Parathyroid adenoma (tissue), 2 donors: ENCODE measurements around the gene HSDL1.

Experiments
- H2AFZ ChIP-seq: fragments of 300-600 bp; sonication (generic); one replicate; pipeline ENCODE4 v1.7.0; 2017; ENCODE audit warnings: antibody characterized with exemption, mild to moderate bottlenecking
- H3K27ac ChIP-seq: fragments of 300-600 bp; sonication (generic); one replicate; pipeline ENCODE4 v1.7.0; 2017
- H3K27me3 ChIP-seq: fragments of 300-600 bp; sonication (generic); one replicate; pipeline ENCODE4 v1.7.0; 2017; ENCODE audit warnings: low read length; ENCODE audit not compliant: control insufficient read depth, insufficient read depth
- H3K36me3 ChIP-seq: fragments of 300-600 bp; sonication (generic); one replicate; pipeline ENCODE4 v1.7.0; 2017; ENCODE audit warnings: low read length; ENCODE audit not compliant: control insufficient read depth, insufficient read depth
- H3K4me1 ChIP-seq: fragments of 300-600 bp; sonication (generic); one replicate; pipeline ENCODE4 v1.7.0; 2017; ENCODE audit warnings: control low read depth
- H3K4me2 ChIP-seq: fragments of 300-600 bp; sonication (generic); one replicate; pipeline ENCODE4 v1.7.0; 2017; ENCODE audit warnings: low read length
- H3K4me3 ChIP-seq: fragments of 300-600 bp; sonication (generic); one replicate; pipeline ENCODE4 v1.7.0; 2017; ENCODE audit warnings: low read depth, low read length
- H3K79me2 ChIP-seq: fragments of 300-600 bp; sonication (generic); one replicate; pipeline ENCODE4 v1.7.0; 2017; ENCODE audit warnings: control low read depth
- H3K9ac ChIP-seq: fragments of 300-600 bp; sonication (generic); one replicate; pipeline ENCODE4 v1.7.0; 2017; ENCODE audit warnings: mild to moderate bottlenecking
- H3K9me3 ChIP-seq: fragments of 300-600 bp; sonication (generic); one replicate; pipeline ENCODE4 v1.7.0; 2017; ENCODE audit warnings: low read length; ENCODE audit not compliant: control insufficient read depth
- TF ChIP-seq, protein P1 (sequence below): fragments of 300-600 bp; sonication (generic); IDR thresholded peaks from one replicate; pipeline ENCODE4 v1.7.0; 2017; ENCODE audit warnings: antibody characterized with exemption, mild to moderate bottlenecking
- donor health status: primary hyperparathyroidism.

HSDL1 gene

DNA sequence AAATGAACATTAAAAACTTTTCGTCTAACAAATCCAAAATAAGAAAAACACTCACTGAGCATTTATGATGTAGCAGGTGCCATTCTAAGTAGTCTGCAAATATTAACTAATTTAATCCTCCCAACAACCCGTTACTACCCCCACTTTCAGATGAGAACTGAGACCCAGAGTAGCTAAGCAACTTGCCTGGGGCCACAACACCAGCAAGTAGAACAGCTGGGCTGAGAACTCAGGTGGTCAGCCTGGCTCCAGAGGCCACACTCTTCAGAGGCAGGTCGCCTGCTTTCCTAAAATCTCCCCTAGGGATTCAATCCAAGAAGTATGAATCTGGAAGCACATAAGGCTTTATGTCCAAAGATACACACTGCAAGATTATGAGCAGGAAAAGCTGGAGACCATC lies 34.5 kb downstream of the HSDL1 start:
- Histone ChIP-seq H3K27me3 (no peaks in the 10 kb centered on the region), H3K36me3 (no peaks in the 10 kb centered on the region), H3K9me3 (no peaks in the 10 kb centered on the region), H3K4me1 (peaks cover 6% of the 10 kb centered on the region), H2AFZ (no peak overlapping the region), H3K4me3 (no peak overlapping the region), H3K4me2 (no peak overlapping the region), H3K79me2 (peaks cover 71% of the 10 kb centered on the region), H3K27ac (no peak overlapping the region), H3K9ac (no peak overlapping the region)
- TF ChIP-seq, protein P1, sequence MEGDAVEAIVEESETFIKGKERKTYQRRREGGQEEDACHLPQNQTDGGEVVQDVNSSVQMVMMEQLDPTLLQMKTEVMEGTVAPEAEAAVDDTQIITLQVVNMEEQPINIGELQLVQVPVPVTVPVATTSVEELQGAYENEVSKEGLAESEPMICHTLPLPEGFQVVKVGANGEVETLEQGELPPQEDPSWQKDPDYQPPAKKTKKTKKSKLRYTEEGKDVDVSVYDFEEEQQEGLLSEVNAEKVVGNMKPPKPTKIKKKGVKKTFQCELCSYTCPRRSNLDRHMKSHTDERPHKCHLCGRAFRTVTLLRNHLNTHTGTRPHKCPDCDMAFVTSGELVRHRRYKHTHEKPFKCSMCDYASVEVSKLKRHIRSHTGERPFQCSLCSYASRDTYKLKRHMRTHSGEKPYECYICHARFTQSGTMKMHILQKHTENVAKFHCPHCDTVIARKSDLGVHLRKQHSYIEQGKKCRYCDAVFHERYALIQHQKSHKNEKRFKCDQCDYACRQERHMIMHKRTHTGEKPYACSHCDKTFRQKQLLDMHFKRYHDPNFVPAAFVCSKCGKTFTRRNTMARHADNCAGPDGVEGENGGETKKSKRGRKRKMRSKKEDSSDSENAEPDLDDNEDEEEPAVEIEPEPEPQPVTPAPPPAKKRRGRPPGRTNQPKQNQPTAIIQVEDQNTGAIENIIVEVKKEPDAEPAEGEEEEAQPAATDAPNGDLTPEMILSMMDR = no peak

DNA sequence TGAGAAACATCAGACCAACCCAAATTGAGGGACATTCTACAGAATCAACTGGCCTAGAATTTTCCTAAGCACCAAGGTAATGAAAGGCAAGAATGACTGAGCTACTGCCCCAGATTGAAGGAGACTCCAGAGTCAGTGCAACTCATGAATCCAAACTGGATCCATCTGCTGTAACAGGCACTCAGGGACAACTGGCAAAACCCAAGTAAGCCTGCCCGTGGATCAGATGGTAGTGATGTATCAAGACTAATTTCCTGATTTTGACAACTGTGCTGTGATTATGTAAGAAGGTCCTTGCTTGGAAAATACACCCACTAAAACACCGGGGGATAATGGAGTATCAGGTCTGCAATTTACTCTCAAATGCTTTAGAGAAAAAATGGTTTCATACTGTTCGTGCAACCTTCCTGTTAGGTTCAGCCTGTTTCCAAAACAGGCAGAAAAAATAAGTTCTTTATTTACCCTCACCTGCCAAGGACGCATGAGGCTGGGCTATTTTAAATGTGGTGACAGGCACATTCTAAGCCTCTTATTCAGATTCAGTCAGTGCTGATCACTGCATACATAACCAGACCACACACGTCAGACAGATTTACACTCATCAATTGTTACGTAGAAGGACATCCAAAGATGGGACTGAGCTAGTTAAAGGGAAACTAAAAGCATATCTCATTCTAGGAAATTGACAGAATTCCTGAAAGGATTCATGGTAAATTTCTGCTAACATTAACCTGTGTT lies 35.2 kb downstream of the HSDL1 start:
- Histone ChIP-seq H3K4me3 (no peak overlapping the region), H3K36me3 (no peaks in the 10 kb centered on the region), H3K4me1 (peaks cover 6% of the 10 kb centered on the region), H2AFZ (no peak overlapping the region), H3K9me3 (no peaks in the 10 kb centered on the region), H3K9ac (no peak overlapping the region), H3K79me2 (peaks cover 64% of the 10 kb centered on the region), H3K27ac (no peak overlapping the region), H3K4me2 (no peak overlapping the region), H3K27me3 (no peaks in the 10 kb centered on the region)
- TF ChIP-seq, protein P1 = no peak

DNA sequence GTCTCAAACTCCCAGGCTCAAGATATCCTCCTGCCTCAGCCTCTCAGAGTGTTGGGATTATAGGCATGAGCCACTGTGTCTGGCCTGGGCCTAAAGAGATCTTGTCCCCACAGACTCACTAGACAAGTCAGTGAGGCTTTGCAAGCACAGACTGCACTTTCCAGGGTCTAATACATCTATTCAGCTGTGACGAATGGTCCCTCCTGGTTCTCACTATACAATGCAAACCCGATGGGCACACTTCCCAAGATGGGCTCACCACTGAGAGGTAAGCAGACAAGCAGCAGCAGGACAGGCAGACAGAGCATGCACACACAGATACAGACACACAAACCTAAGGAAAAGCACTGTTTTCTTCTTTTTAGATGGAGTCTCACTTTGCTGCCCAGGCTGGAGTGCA lies 37.1 kb downstream of the HSDL1 start:
- Histone ChIP-seq H3K79me2 (peaks cover 63% of the 10 kb centered on the region), H3K4me2 (no peak overlapping the region), H3K36me3 (no peaks in the 10 kb centered on the region), H3K4me1 (peaks cover 6% of the 10 kb centered on the region), H3K27ac (no peak overlapping the region), H3K27me3 (no peaks in the 10 kb centered on the region), H3K4me3 (no peak overlapping the region), H3K9me3 (no peaks in the 10 kb centered on the region), H2AFZ (no peak overlapping the region), H3K9ac (no peak overlapping the region)
- TF ChIP-seq, protein P1 = no peak

DNA sequence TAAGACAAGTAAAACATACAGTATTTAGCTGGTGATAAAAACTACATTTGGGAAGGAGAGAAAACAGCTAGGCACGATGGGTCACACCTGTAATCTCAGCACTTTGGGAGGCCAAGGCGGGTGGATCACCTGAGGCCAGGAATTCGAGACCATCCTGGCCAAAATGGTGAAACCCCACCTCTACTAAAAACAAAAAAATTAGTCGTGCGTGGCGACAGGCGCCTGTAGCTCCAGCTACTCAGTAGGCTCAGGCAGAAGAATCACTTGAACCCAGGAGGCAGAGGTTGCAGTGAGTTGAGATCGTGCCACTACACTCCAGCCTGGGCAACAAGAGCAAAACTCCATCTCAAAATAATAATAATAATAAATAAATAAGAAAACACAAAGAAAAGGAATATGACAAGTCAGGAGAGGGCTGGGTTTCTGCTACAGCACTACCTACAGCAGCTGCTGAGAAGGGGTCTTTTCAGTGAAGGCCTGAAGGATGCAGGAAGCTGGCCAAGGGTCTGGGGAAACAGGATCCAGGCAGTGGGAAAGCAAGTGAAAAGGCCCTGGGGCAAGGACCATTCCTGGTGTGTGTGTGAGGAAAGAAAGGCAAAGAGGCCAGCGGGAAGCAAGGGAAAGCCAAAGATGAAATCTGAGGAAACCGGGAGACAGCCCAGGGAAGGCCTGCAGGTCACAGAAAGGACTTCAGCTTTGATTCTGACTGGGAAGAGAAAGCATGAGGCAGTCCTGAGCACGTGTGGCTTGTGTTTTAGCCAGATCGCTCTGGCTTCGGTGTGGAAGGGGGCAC lies 38.8 kb downstream of the HSDL1 start:
- TF ChIP-seq, protein P1 = no peak
- Histone ChIP-seq H3K4me1 (peaks cover 6% of the 10 kb centered on the region), H3K9me3 (no peaks in the 10 kb centered on the region), H3K36me3 (no peaks in the 10 kb centered on the region), H3K27me3 (no peaks in the 10 kb centered on the region), H3K9ac (no peak overlapping the region), H2AFZ (no peak overlapping the region), H3K4me3 (no peak overlapping the region), H3K27ac (no peak overlapping the region), H3K79me2 (peaks cover 55% of the 10 kb centered on the region), H3K4me2 (no peak overlapping the region)
